HG03159 (cell line): ENCODE results near the gene CFDP1.

Experiments
- ATAC-seq: cut with Tn5 transposase; IDR thresholded peaks from one replicate; pipeline ENCODE4 v1.9.1; 2021; ENCODE audit warnings: mild to moderate bottlenecking, moderate library complexity; ENCODE audit not compliant: unreplicated experiment

Gene CFDP1

DNA sequence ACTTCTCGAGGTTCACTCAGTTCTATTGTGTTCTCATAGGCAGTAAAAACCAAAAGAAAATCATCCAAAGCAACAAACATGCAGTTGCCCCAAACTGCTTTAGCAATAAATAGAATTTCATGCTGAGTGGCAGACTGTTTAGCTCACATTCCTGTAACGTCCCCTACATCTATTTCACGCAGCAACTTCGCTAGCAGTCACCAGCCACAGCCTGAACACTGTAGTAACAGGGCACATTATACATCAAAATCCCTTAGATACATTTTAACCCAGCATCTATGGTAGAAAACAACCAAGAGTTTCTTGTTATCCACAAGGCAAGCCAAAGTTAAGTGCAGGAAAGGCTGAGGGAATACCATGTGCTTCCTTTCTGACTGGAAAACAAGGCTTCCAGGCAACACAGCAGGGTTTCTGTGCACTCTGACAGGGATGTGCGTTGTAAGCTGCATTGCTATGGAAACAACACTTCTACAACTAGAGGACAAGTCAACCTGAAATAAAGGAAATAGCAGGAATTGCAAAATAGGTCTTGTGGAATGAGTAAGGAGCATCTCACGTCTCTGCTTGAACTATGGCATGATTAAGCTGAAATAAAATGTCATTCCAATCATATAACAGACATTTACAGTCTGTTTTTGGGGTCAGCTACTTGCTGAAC lies 55.4 kb downstream of the CFDP1 start:
- no peak for ATAC-seq

GRCh38 chr16:75376475-75377161 lies 56.7 kb downstream of the CFDP1 start:
- no peak for ATAC-seq

GRCh38 chr16:75374388-75374787 lies 58.9 kb downstream of the CFDP1 start:
- ATAC-seq: no peak

GRCh38 chr16:75372236-75372856 lies 61.0 kb downstream of the CFDP1 start:
- no peak for ATAC-seq

DNA sequence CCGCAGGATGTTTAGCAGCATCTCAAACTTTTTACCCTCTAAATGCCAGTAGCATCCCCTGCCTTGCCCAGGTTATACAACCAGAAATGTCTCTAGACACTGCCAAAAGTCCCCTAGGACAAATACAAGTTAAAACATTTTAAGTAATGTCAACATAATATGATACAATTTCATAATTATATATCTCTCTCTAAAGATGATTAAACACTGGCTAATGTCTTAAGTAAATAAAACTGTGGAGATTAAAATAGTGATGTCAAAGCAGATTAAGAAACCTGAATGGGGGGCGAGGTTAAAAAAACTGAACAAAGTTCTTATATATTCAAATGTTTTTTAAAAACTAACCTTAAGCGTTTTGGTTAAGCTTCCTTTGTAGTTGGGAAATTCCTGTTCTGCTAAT lies 62.1 kb downstream of the CFDP1 start:
- ATAC-seq: no peak

- ATAC-seq: no peak
These were observed 69.0 kb downstream of the CFDP1 start for GRCh38 chr16:75364286-75364791.

GRCh38 chr16:75362846-75363245 lies 70.5 kb downstream of the CFDP1 start:
- no peak for ATAC-seq

- ATAC-seq: no peak
These were observed 71.4 kb downstream of the CFDP1 start for GRCh38 chr16:75361936-75362335.

DNA sequence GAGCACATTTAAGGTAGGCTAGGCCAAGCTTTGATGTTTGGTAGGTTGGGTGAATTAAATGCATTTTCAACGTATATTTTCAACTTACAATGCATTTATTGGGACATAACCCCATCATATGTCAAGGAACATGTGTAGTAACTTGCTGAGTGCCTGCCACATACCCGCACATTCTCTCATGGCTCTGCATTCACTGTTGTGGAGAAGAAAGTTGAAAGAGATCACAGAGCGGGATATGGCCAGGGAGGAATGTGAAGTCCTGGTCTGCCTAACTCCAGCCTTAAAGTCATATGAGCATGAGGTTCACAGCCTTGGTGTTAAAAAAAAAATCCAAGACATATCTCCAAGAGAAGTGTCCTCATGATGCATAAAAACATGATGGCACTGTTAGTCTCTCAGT lies 79.1 kb downstream of the CFDP1 start:
- no peak for ATAC-seq

GRCh38 chr16:75351183-75351582 lies 82.1 kb downstream of the CFDP1 start:
- no peak for ATAC-seq

GRCh38 chr16:75345711-75346110 lies 87.6 kb downstream of the CFDP1 start:
- no peak for ATAC-seq

DNA sequence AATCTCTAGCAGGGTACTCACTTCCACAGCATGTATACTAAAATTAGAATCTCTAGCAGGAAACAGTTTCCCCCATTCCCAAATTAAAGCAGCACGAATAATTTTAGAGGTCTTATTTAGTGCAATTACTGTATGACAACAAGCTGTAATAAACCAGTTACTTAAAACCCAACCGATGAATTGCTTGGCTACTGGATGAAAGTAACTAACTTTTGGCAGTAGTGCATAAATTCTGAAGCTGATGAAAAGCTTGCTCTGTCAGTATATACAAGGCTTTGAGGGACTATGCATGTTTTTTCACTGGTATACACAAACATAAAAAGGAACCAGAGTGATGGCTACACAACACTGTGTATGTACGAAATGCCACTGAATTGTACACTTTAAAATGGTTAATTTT lies 89.4 kb downstream of the CFDP1 start:
- no peak for ATAC-seq

DNA sequence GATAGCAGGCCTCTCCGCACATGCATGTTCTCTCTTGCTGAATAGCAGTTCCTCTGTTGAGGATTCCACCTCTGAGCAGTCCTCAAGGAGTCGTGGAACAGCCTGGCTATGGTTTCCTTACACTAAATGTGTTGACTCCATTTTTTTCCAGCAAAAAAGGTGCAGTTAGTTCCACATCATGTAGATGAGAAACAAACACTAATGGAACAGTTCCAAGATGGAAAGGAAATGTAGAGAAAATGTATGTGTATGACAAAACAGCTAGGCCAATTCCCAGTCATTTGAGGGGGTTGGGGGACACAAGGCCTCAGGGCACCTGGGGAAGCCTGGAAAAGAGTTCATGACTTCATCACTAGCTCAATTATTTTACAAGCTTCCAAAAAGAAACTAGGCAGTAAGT lies 90.0 kb downstream of the CFDP1 start:
- ATAC-seq: no peak

DNA sequence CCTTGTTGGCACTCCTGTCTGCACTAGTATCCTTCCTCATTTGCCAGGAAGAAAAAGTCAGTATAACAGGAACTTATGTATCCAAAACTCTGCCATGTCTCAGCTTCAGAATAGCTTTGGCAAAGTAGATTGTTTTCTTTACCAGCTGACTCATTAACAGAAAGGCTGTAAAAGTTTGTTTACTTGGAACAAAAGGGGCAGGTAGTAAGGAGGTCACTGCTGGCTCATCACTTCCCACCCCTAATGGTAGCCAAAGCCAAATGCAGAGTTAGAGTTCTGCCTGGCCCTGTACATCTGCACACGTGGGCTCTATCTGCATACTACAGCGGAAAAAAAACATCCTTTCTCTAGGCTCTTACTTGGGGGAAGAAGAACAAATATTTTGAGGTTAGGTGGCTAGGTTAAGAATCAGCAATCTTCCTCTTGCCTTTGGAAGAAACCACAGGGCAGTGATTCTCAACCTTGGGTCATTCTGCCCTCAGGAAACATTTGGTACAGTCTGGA lies 90.9 kb downstream of the CFDP1 start:
- ATAC-seq: no peak

DNA sequence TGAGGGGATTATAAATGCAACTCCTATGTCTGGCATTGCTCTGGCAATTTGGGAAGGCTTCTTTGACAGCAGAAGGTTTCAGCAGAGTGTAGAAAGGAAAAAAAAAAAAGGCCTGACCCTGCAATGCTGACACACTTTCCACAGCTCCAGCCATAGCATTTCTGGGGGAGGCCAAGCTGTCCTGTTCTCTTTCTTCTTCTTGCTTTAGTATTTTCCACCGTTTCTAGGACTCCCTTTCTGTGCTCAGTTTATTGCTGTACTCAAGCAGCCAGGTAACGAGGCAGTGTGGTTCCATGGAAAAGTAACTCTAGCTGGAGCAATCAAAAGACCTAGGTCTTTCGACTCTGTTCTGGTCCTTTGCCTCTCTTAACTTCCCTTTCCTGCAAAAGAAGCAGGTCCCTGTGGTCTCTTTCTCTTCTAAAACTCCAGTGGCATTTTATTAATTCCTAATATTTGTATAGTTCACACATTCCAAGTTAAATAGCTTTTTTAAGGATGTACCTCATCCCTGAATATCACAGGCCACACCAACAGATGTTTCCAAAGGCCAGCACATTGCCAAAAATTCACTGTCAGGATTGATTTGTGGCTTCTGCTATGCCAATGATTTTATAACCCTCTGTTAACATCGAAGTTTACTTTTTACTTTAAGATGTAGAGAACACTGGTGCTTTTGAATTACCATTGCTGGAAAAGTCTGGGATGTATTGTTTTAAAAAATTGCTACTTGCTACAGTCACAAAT lies 91.6 kb downstream of the CFDP1 start:
- ATAC-seq: no peak

GRCh38 chr16:75340741-75341491 lies 92.4 kb downstream of the CFDP1 start:
- no peak for ATAC-seq

- no peak for ATAC-seq
These were observed 95.9 kb downstream of the CFDP1 start for GRCh38 chr16:75337430-75337829.

GRCh38 chr16:75336521-75336920 lies 96.8 kb downstream of the CFDP1 start:
- ATAC-seq: no peak

GRCh38 chr16:75333721-75334163 lies 99.6 kb downstream of the CFDP1 start:
- no peak for ATAC-seq

DNA sequence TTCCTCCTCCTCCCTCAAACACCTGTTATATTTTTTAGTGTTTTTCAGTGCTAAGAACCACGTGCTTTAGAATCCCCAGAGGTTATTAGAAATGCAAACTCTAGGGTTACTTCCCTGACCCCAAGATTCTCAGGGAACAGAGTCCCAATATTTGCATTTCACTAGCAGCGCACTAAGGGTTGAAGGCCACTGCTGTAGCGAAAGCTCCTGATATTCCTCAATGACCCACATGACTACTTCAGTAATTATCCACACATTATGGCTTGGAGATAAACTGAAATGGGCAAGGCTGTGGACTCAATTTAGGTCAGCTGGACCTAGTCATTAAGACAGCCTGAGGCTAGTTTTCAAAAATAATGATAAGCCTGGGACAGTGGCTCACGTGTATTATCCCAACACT lies 103.4 kb downstream of the CFDP1 start:
- no peak for ATAC-seq
